GM23248 (cell line): ENCODE results near the gene P2RY13. TPM values are rescaled to one million over a fixed set of nuclear protein-coding genes. Genes with fewer than 3 reads are reported as not detected.

Experiments used
- DNase-seq: peaks from one replicate; pipeline ENCODE4 v3.0.0-alpha.2; 2015
- H2AFZ ChIP-seq: fragments of 200-600 bp; sonication (generic); 2 replicates; pipeline ENCODE4 v1.6.1; 2016; ENCODE audit warnings: antibody characterized with exemption
- H3F3A ChIP-seq: fragments of 200-600 bp; sonication (generic); 2 replicates; pipeline ENCODE4 v1.6.1; 2016; ENCODE audit warnings: mild to moderate bottlenecking, antibody characterized with exemption, mixed run types; ENCODE audit not compliant: insufficient read depth
- H3K27ac ChIP-seq: fragments of 200-600 bp; sonication (generic); 2 replicates; pipeline ENCODE4 v1.5.1; 2016; ENCODE audit warnings: mild to moderate bottlenecking
- H3K27me3 ChIP-seq: fragments of 200-600 bp; sonication (generic); replicated peaks from 2 replicates; pipeline ENCODE4 v1.6.1; 2016; ENCODE audit warnings: mild to moderate bottlenecking; ENCODE audit not compliant: insufficient read depth
- H3K36me3 ChIP-seq: fragments of 200-600 bp; sonication (generic); 2 replicates; pipeline ENCODE4 v1.6.1; 2016; ENCODE audit warnings: low read depth, mild to moderate bottlenecking
- H3K4me1 ChIP-seq: fragments of 200-600 bp; sonication (generic); 2 replicates; pipeline ENCODE4 v1.6.1; 2016; ENCODE audit warnings: mild to moderate bottlenecking; ENCODE audit not compliant: insufficient read depth
- H3K4me2 ChIP-seq: fragments of 200-600 bp; sonication (generic); one replicate; pipeline ENCODE4 v1.6.1; 2016; ENCODE audit warnings: mild to moderate bottlenecking; ENCODE audit not compliant: unreplicated experiment
- H3K4me3 ChIP-seq: fragments of 200-600 bp; sonication (generic); 2 replicates; pipeline ENCODE4 v1.5.1; 2016; ENCODE audit warnings: mild to moderate bottlenecking
- H3K79me2 ChIP-seq: fragments of 200-600 bp; sonication (generic); 2 replicates; pipeline ENCODE4 v1.6.1; 2016; ENCODE audit warnings: mild to moderate bottlenecking; ENCODE audit not compliant: insufficient read depth
- H3K9ac ChIP-seq: fragments of 200-600 bp; sonication (generic); 2 replicates; pipeline ENCODE4 v1.6.1; 2016; ENCODE audit warnings: mild to moderate bottlenecking
- H3K9me2 ChIP-seq: fragments of 200-600 bp; sonication (generic); 2 replicates; pipeline ENCODE4 v1.6.1; 2016; ENCODE audit warnings: mixed run types, mild to moderate bottlenecking, moderate library complexity; ENCODE audit not compliant: insufficient read depth
- H3K9me3 ChIP-seq: fragments of 200-600 bp; sonication (generic); one replicate; pipeline ENCODE4 v1.6.1; 2017; ENCODE audit warnings: low read depth
- H4K20me1 ChIP-seq: fragments of 200-600 bp; sonication (generic); 2 replicates; pipeline ENCODE4 v1.6.0; 2016; ENCODE audit not compliant: insufficient read depth
- EZH2 ChIP-seq: fragments of 200-600 bp; sonication (generic); IDR thresholded peaks from 2 replicates; pipeline ENCODE4 v1.6.1; 2018; ENCODE audit warnings: antibody characterized with exemption, mild to moderate bottlenecking; ENCODE audit not compliant: insufficient read depth, poor library complexity, severe bottlenecking
- EZH2phosphoT487 ChIP-seq: fragments of 200-600 bp; sonication (generic); IDR thresholded peaks from 2 replicates; pipeline ENCODE4 v1.6.1; 2018; ENCODE audit warnings: antibody characterized with exemption, moderate library complexity, mild to moderate bottlenecking, low read depth; ENCODE audit not compliant: insufficient read depth
- WGBS, 2 experiments: methylation state at CpG; one replicate each; pipeline ENCODE4 v1.1.6; 2015 to 2017; ENCODE audit warnings: low lambda C conversion rate in 2 of 2, low coverage in 1 of 2; ENCODE audit errors: missing lambda C conversion rate in 2 of 2; 5-methylcytosine and 5-hydroxymethylcytosine counted together
- in situ Hi-C: fragments of 300-500 bp; cut with MboI; formaldehyde crosslinking; loops from 2 replicates; pipeline ENCODE4 v1.15.0; 2020
- polyA plus RNA-seq: library from polyadenylated mRNA; unstranded; fragments of >200 nt; fragmentation: Nextera tagmentation; extraction: Ambion mirVana; gene quantifications from 2 replicates; pipeline ENCODE4 v1.2.1, GENCODE V29; 2016
- total RNA-seq: library from RNA; depleted of rRNA; stranded (reverse); fragments of >200 nt; shearing (Covaris generic); gene quantifications from 2 replicates; pipeline ENCODE4 v1.2.3, GENCODE V29; 2014

The P2RY13 gene
- total and polyA plus RNA-seq, 2 experiments from 2014 or later: not detected

GRCh38 chr3:151301787-151302186 lies 27.6 kb downstream of the P2RY13 start:
- Histone ChIP-seq H3K27me3 (no peaks in the 10 kb centered on the region), H3F3A (peaks cover 21% of the 10 kb centered on the region), H3K4me2 (peak overlapping the region; percentile 39), H3K9ac (no peak overlapping the region), H3K27ac (no peak overlapping the region), H3K4me1 (peaks cover 43% of the 10 kb centered on the region), H3K36me3 (no peaks in the 10 kb centered on the region), H3K9me2 (no peaks in the 10 kb centered on the region), H3K9me3 (no peaks in the 10 kb centered on the region), H4K20me1 (no peaks in the 10 kb centered on the region), H2AFZ (no peak overlapping the region), H3K4me3 (no peak overlapping the region), H3K79me2 (no peaks in the 10 kb centered on the region)
- whole genome bisulfite sequencing, 2 experiments: 29 to 41% methylated on average over 3 of the region's 3 CpGs
- TF ChIP-seq EZH2 (no peak), EZH2phosphoT487 (0 out of 2 replicates have a peak, but pooled peaks have one; percentile 51)
- in situ Hi-C loops: no loop called here
- DNase-seq: peak; percentile 88

GRCh38 chr3:151300539-151300938 lies 28.8 kb downstream of the P2RY13 start:
- 91 to 92% methylated on average over 1 of the region's 1 CpG for WGBS, 2 experiments
- Histone ChIP-seq H2AFZ (no peak overlapping the region), H3F3A (peaks cover 9% of the 10 kb centered on the region), H3K4me3 (no peak overlapping the region), H3K36me3 (no peaks in the 10 kb centered on the region), H3K9ac (no peak overlapping the region), H4K20me1 (no peaks in the 10 kb centered on the region), H3K4me1 (peaks cover 31% of the 10 kb centered on the region), H3K79me2 (no peaks in the 10 kb centered on the region), H3K27me3 (no peaks in the 10 kb centered on the region), H3K9me3 (no peaks in the 10 kb centered on the region), H3K4me2 (no peak overlapping the region), H3K9me2 (no peaks in the 10 kb centered on the region), H3K27ac (no peak overlapping the region)
- in situ Hi-C loops: no loop called here
- TF ChIP-seq EZH2phosphoT487 (no peak), EZH2 (no peak)
- no peak for DNase-seq

GRCh38 chr3:151299006-151299405 lies 30.3 kb downstream of the P2RY13 start:
- Histone ChIP-seq H3K27me3 (no peaks in the 10 kb centered on the region), H3F3A (peaks cover 6% of the 10 kb centered on the region), H3K9me2 (no peaks in the 10 kb centered on the region), H3K9me3 (no peaks in the 10 kb centered on the region), H3K4me2 (no peak overlapping the region), H3K9ac (no peak overlapping the region), H3K79me2 (no peaks in the 10 kb centered on the region), H3K4me1 (peaks cover 19% of the 10 kb centered on the region), H3K4me3 (no peak overlapping the region), H3K36me3 (no peaks in the 10 kb centered on the region), H3K27ac (no peak overlapping the region), H2AFZ (no peak overlapping the region), H4K20me1 (no peaks in the 10 kb centered on the region)
- WGBS, 2 experiments: 88 to 89% methylated on average over 2 of the region's 2 CpGs
- DNase-seq: no peak
- no peak for TF ChIP-seq EZH2
- no peak for TF ChIP-seq EZH2phosphoT487
- in situ Hi-C loops: loop anchor here (10.0 kb wide), 3 partner anchors 356 to 616 kb away; no protein-coding TSS in a partner anchor

- no peak for TF ChIP-seq EZH2
- TF ChIP-seq EZH2phosphoT487: no peak
- in situ Hi-C loops: loop anchor here (10.0 kb wide), 3 partner anchors 357 to 617 kb away; no protein-coding TSS in a partner anchor
- H3K36me3 ChIP-seq: no peaks in the 10 kb centered on the region
- peaks cover 6% of the 10 kb centered on the region for H3F3A ChIP-seq
- H3K9me2 ChIP-seq: no peaks in the 10 kb centered on the region
- WGBS, 2 experiments: 71 to 73% methylated on average over 2 of the region's 2 CpGs
- DNase-seq: no peak
- H3K4me2 ChIP-seq: no peak overlapping the region
- no peak overlapping the region for H3K27ac ChIP-seq
- H3K4me1 ChIP-seq: peaks cover 13% of the 10 kb centered on the region
- no peaks in the 10 kb centered on the region for H3K79me2 ChIP-seq
- no peak overlapping the region for H3K4me3 ChIP-seq
- no peak overlapping the region for H3K9ac ChIP-seq
- no peaks in the 10 kb centered on the region for H3K9me3 ChIP-seq
- H3K27me3 ChIP-seq: no peaks in the 10 kb centered on the region
- no peaks in the 10 kb centered on the region for H4K20me1 ChIP-seq
- H2AFZ ChIP-seq: no peak overlapping the region
These were observed 31.9 kb downstream of the P2RY13 start for GRCh38 chr3:151297429-151297828.

- TF ChIP-seq EZH2phosphoT487 (no peak), EZH2 (no peak)
- in situ Hi-C loops: loop anchor here (10.0 kb wide), 3 partner anchors 359 to 619 kb away; no protein-coding TSS in a partner anchor
These were observed 33.1 kb downstream of the P2RY13 start for GRCh38 chr3:151296226-151296625.

More at GRCh38 chr3:151296226-151296625, 33.1 kb downstream of the P2RY13 start:
- Histone ChIP-seq H3K9me2 (no peaks in the 10 kb centered on the region), H3K9me3 (no peaks in the 10 kb centered on the region), H3K9ac (no peak overlapping the region), H3K4me1 (peaks cover 4% of the 10 kb centered on the region), H3K4me2 (no peak overlapping the region), H3F3A (peaks cover 1% of the 10 kb centered on the region), H3K27me3 (no peaks in the 10 kb centered on the region), H2AFZ (no peak overlapping the region), H3K36me3 (no peaks in the 10 kb centered on the region), H4K20me1 (no peaks in the 10 kb centered on the region), H3K27ac (no peak overlapping the region), H3K4me3 (no peak overlapping the region), H3K79me2 (no peaks in the 10 kb centered on the region)
- DNase-seq: no peak
- 97 to 98% methylated on average over 3 of the region's 3 CpGs for whole genome bisulfite sequencing, 2 experiments
